ENCODE results near the gene EME2. TPM values are rescaled to one million over a fixed set of nuclear protein-coding genes. Genes with fewer than 3 reads are reported as not detected.

The EME2 gene
- total RNA-seq, 1 donor from 2014 or later = 15.5 TPM

GRCh38 chr16:1820946-1821290 lies 48.3 kb downstream of the EME2 start:
- H3K9me3 ChIP-seq = no peaks in the 10 kb centered on the region
- intact Hi-C loops (cut with DNase I) = no loop called here
- no peak overlapping the region for H3K27ac ChIP-seq
- no peak overlapping the region for H3K4me3 ChIP-seq
- no peaks in the 10 kb centered on the region for H3K27me3 ChIP-seq (ENCODE audit: low read depth)
- peaks cover 64% of the 10 kb centered on the region for H3K36me3 ChIP-seq
- ATAC-seq (no peak), DNase-seq (no peak)
- no peak for TF ChIP-seq CTCF (IDR thresholded peaks at IDR 0.05)
- H3K4me1 ChIP-seq = peaks cover 23% of the 10 kb centered on the region

GRCh38 chr16:1821861-1822611 lies 49.4 kb downstream of the EME2 start:
- H3K9me3 ChIP-seq = no peaks in the 10 kb centered on the region
- H3K27ac ChIP-seq = no peak overlapping the region
- ATAC-seq (no peak), DNase-seq (no peak)
- H3K27me3 ChIP-seq (ENCODE audit: low read depth) = no peaks in the 10 kb centered on the region
- H3K4me1 ChIP-seq = peaks cover 24% of the 10 kb centered on the region
- peaks cover 53% of the 10 kb centered on the region for H3K36me3 ChIP-seq
- intact Hi-C loops (cut with DNase I) = no loop called here
- no peak overlapping the region for H3K4me3 ChIP-seq
- no peak for TF ChIP-seq CTCF (IDR thresholded peaks at IDR 0.05)

- no peak for DNase-seq
- Histone ChIP-seq H3K27me3 (ENCODE audit: low read depth) (no peaks in the 10 kb centered on the region), H3K4me1 (peaks cover 27% of the 10 kb centered on the region), H3K4me3 (no peak overlapping the region), H3K9me3 (no peaks in the 10 kb centered on the region), H3K27ac (no peak overlapping the region), H3K36me3 (peaks cover 46% of the 10 kb centered on the region)
- ATAC-seq = no peak
- intact Hi-C loops (cut with DNase I) = no loop called here
- no peak for TF ChIP-seq CTCF (IDR thresholded peaks at IDR 0.05)
Measured at GRCh38 chr16:1822801-1823200, 50.2 kb downstream of the EME2 start.

GRCh38 chr16:1823821-1824220 lies 51.2 kb downstream of the EME2 start:
- intact Hi-C loops (cut with DNase I) = no loop called here
- DNase-seq (no peak), ATAC-seq (no peak)
- H3K27ac ChIP-seq = no peak overlapping the region
- H3K27me3 ChIP-seq (ENCODE audit: low read depth) = no peaks in the 10 kb centered on the region
- H3K9me3 ChIP-seq = no peaks in the 10 kb centered on the region
- TF ChIP-seq CTCF (IDR thresholded peaks at IDR 0.05) = no peak
- H3K36me3 ChIP-seq = peaks cover 41% of the 10 kb centered on the region
- peaks cover 38% of the 10 kb centered on the region for H3K4me1 ChIP-seq
- no peak overlapping the region for H3K4me3 ChIP-seq

GRCh38 chr16:1825381-1825863 lies 52.8 kb downstream of the EME2 start:
- Histone ChIP-seq H3K9me3 (no peaks in the 10 kb centered on the region), H3K4me1 (peaks cover 50% of the 10 kb centered on the region), H3K27ac (peak overlapping the region; percentile 89), H3K36me3 (peaks cover 34% of the 10 kb centered on the region), H3K4me3 (peak overlapping the region; percentile 98), H3K27me3 (ENCODE audit: low read depth) (no peaks in the 10 kb centered on the region)
- ATAC-seq (no peak), DNase-seq (no peak)
- intact Hi-C loops (cut with DNase I) = no loop called here
- TF ChIP-seq CTCF (IDR thresholded peaks at IDR 0.05) = no peak

Small RNAs within 50 kb of the gene (microRNA-seq; reads per million reads assigned to microRNA genes)
- gene MIR3177 (ENCODE audit: borderline number of aligned reads) = not detected

Other genes with a start within 250 kb of the EME2 start
- gene TMEM204, start 239.1 kb upstream of the EME2 start, total RNA-seq = 63.1 TPM
- gene IFT140, start 160.7 kb upstream of the EME2 start, total RNA-seq = 42.2 TPM
- gene CRAMP1, start 160.4 kb upstream of the EME2 start, total RNA-seq = 24.1 TPM
- 53.1 TPM for gene JPT2, start 94.5 kb upstream of the EME2 start, total RNA-seq
- gene MAPK8IP3, start 66.6 kb upstream of the EME2 start, total RNA-seq = 63.0 TPM
- 56.5 TPM for gene NME3, start 1.3 kb upstream of the EME2 start, total RNA-seq
- gene MRPS34, start 324 bp downstream of the EME2 start, total RNA-seq = 58.0 TPM
- 44.2 TPM for gene SPSB3, start 9.8 kb downstream of the EME2 start, total RNA-seq
- gene NUBP2, start 10.2 kb downstream of the EME2 start, total RNA-seq = 36.0 TPM
- gene IGFALS, start 20.9 kb downstream of the EME2 start, total RNA-seq = 0.97 TPM
- gene HAGH, start 54.0 kb downstream of the EME2 start, total RNA-seq = 69.1 TPM
- 16.1 TPM for gene FAHD1, start 54.4 kb downstream of the EME2 start, total RNA-seq
- not detected for gene MEIOB, start 99.4 kb downstream of the EME2 start, total RNA-seq
- gene HS3ST6, start 145.6 kb downstream of the EME2 start, total RNA-seq = 1.3 TPM
- 35.1 TPM for gene MSRB1, start 170.4 kb downstream of the EME2 start, total RNA-seq
- not detected for gene RPL3L, start 181.9 kb downstream of the EME2 start, total RNA-seq
- 85.8 TPM for gene NDUFB10, start 186.7 kb downstream of the EME2 start, total RNA-seq
- gene RPS2, start 192.0 kb downstream of the EME2 start, total RNA-seq = 1,721 TPM
- not detected for gene RNF151, start 194.0 kb downstream of the EME2 start, total RNA-seq
- gene TBL3, start 199.2 kb downstream of the EME2 start, total RNA-seq = 25.6 TPM
- 1.7 TPM for gene NOXO1, start 208.7 kb downstream of the EME2 start, total RNA-seq
- gene GFER, start 211.4 kb downstream of the EME2 start, total RNA-seq = 24.7 TPM
- 0.24 TPM for gene SYNGR3, start 217.2 kb downstream of the EME2 start, total RNA-seq
- gene ZNF598, start 237.0 kb downstream of the EME2 start, total RNA-seq = 27.2 TPM
- gene NPW, start 247.0 kb downstream of the EME2 start, total RNA-seq = not detected